ENCODE measurements around the gene GPC6.

GPC6 gene

GRCh38 chr13:93338906-93339305 is 112.3 kb downstream of the GPC6 start:
- Histone ChIP-seq H3K4me1 (ENCODE audit: control insufficient read depth in 1 of 2, insufficient read depth in 2 of 2, low read length in 2 of 2) (no peaks in the 10 kb centered on the region), H3K4me3 (ENCODE audit: low read depth in 1 of 2, low read length in 2 of 2) (no peak overlapping the region), H3K27me3 (ENCODE audit: control insufficient read depth in 1 of 2, insufficient read depth in 2 of 2, low read length in 2 of 2) (no peaks in the 10 kb centered on the region), H3K27ac (ENCODE audit: low read depth, low read length) (no peak overlapping the region), H3K9ac (ENCODE audit: low read depth in 1 of 2, low read length in 2 of 2) (no peak overlapping the region), H3K9me3 (ENCODE audit: control insufficient read depth in 1 of 2, low read length in 2 of 2) (no peaks in the 10 kb centered on the region), H3K36me3 (ENCODE audit: control insufficient read depth in 1 of 2, insufficient read depth in 2 of 2, low read length in 2 of 2) (no peaks in the 10 kb centered on the region)

GRCh38 chr13:93339550-93339949 is 112.9 kb downstream of the GPC6 start:
- no peaks in the 10 kb centered on the region for H3K9me3 ChIP-seq (ENCODE audit: control insufficient read depth in 1 of 2, low read length in 2 of 2)
- no peak overlapping the region for H3K27ac ChIP-seq (ENCODE audit: low read depth, low read length)
- no peaks in the 10 kb centered on the region for H3K36me3 ChIP-seq (ENCODE audit: control insufficient read depth in 1 of 2, insufficient read depth in 2 of 2, low read length in 2 of 2)
- no peaks in the 10 kb centered on the region for H3K27me3 ChIP-seq (ENCODE audit: control insufficient read depth in 1 of 2, insufficient read depth in 2 of 2, low read length in 2 of 2)
- H3K9ac ChIP-seq (ENCODE audit: low read depth in 1 of 2, low read length in 2 of 2) = no peak overlapping the region
- H3K4me1 ChIP-seq (ENCODE audit: control insufficient read depth in 1 of 2, insufficient read depth in 2 of 2, low read length in 2 of 2) = no peaks in the 10 kb centered on the region
- H3K4me3 ChIP-seq (ENCODE audit: low read depth in 1 of 2, low read length in 2 of 2) = no peak overlapping the region

GRCh38 chr13:93341517-93341916 is 114.9 kb downstream of the GPC6 start:
- no peak overlapping the region for H3K27ac ChIP-seq (ENCODE audit: low read depth, low read length)
- no peak overlapping the region for H3K9ac ChIP-seq (ENCODE audit: low read depth in 1 of 2, low read length in 2 of 2)
- no peaks in the 10 kb centered on the region for H3K4me1 ChIP-seq (ENCODE audit: control insufficient read depth in 1 of 2, insufficient read depth in 2 of 2, low read length in 2 of 2)
- no peaks in the 10 kb centered on the region for H3K27me3 ChIP-seq (ENCODE audit: control insufficient read depth in 1 of 2, insufficient read depth in 2 of 2, low read length in 2 of 2)
- H3K4me3 ChIP-seq (ENCODE audit: low read depth in 1 of 2, low read length in 2 of 2) = no peak overlapping the region
- no peaks in the 10 kb centered on the region for H3K36me3 ChIP-seq (ENCODE audit: control insufficient read depth in 1 of 2, insufficient read depth in 2 of 2, low read length in 2 of 2)
- H3K9me3 ChIP-seq (ENCODE audit: control insufficient read depth in 1 of 2, low read length in 2 of 2) = no peaks in the 10 kb centered on the region

GRCh38 chr13:93343097-93343496 is 116.5 kb downstream of the GPC6 start:
- no peaks in the 10 kb centered on the region for H3K4me1 ChIP-seq (ENCODE audit: control insufficient read depth in 1 of 2, insufficient read depth in 2 of 2, low read length in 2 of 2)

GRCh38 chr13:93344048-93344705 is 117.6 kb downstream of the GPC6 start:
- Histone ChIP-seq H3K36me3 (ENCODE audit: control insufficient read depth in 1 of 2, insufficient read depth in 2 of 2, low read length in 2 of 2) (no peaks in the 10 kb centered on the region), H3K4me1 (ENCODE audit: control insufficient read depth in 1 of 2, insufficient read depth in 2 of 2, low read length in 2 of 2) (no peaks in the 10 kb centered on the region), H3K9me3 (ENCODE audit: control insufficient read depth in 1 of 2, low read length in 2 of 2) (no peaks in the 10 kb centered on the region), H3K27me3 (ENCODE audit: control insufficient read depth in 1 of 2, insufficient read depth in 2 of 2, low read length in 2 of 2) (no peaks in the 10 kb centered on the region), H3K4me3 (ENCODE audit: low read depth in 1 of 2, low read length in 2 of 2) (no peak overlapping the region), H3K9ac (ENCODE audit: low read depth in 1 of 2, low read length in 2 of 2) (no peak overlapping the region), H3K27ac (ENCODE audit: low read depth, low read length) (no peak overlapping the region)

More at GRCh38 chr13:93343097-93343496, 116.5 kb downstream of the GPC6 start:
- H3K27me3 ChIP-seq (ENCODE audit: control insufficient read depth in 1 of 2, insufficient read depth in 2 of 2, low read length in 2 of 2) = no peaks in the 10 kb centered on the region
- no peak overlapping the region for H3K27ac ChIP-seq (ENCODE audit: low read depth, low read length)
- H3K4me3 ChIP-seq (ENCODE audit: low read depth in 1 of 2, low read length in 2 of 2) = no peak overlapping the region
- no peaks in the 10 kb centered on the region for H3K36me3 ChIP-seq (ENCODE audit: control insufficient read depth in 1 of 2, insufficient read depth in 2 of 2, low read length in 2 of 2)
- no peaks in the 10 kb centered on the region for H3K9me3 ChIP-seq (ENCODE audit: control insufficient read depth in 1 of 2, low read length in 2 of 2)
- no peak overlapping the region for H3K9ac ChIP-seq (ENCODE audit: low read depth in 1 of 2, low read length in 2 of 2)

GRCh38 chr13:93345024-93345423 is 118.4 kb downstream of the GPC6 start:
- H3K9ac ChIP-seq (ENCODE audit: low read depth in 1 of 2, low read length in 2 of 2) = no peak overlapping the region
- no peak overlapping the region for H3K4me3 ChIP-seq (ENCODE audit: low read depth in 1 of 2, low read length in 2 of 2)
- H3K4me1 ChIP-seq (ENCODE audit: control insufficient read depth in 1 of 2, insufficient read depth in 2 of 2, low read length in 2 of 2) = no peaks in the 10 kb centered on the region
- H3K9me3 ChIP-seq (ENCODE audit: control insufficient read depth in 1 of 2, low read length in 2 of 2) = no peaks in the 10 kb centered on the region
- no peaks in the 10 kb centered on the region for H3K36me3 ChIP-seq (ENCODE audit: control insufficient read depth in 1 of 2, insufficient read depth in 2 of 2, low read length in 2 of 2)
- no peaks in the 10 kb centered on the region for H3K27me3 ChIP-seq (ENCODE audit: control insufficient read depth in 1 of 2, insufficient read depth in 2 of 2, low read length in 2 of 2)
- H3K27ac ChIP-seq (ENCODE audit: low read depth, low read length) = no peak overlapping the region

GRCh38 chr13:93345770-93346169 is 119.2 kb downstream of the GPC6 start:
- H3K9me3 ChIP-seq (ENCODE audit: control insufficient read depth in 1 of 2, low read length in 2 of 2) = no peaks in the 10 kb centered on the region
- no peak overlapping the region for H3K27ac ChIP-seq (ENCODE audit: low read depth, low read length)
- no peak overlapping the region for H3K4me3 ChIP-seq (ENCODE audit: low read depth in 1 of 2, low read length in 2 of 2)
- no peaks in the 10 kb centered on the region for H3K4me1 ChIP-seq (ENCODE audit: control insufficient read depth in 1 of 2, insufficient read depth in 2 of 2, low read length in 2 of 2)
- H3K9ac ChIP-seq (ENCODE audit: low read depth in 1 of 2, low read length in 2 of 2) = no peak overlapping the region
- H3K36me3 ChIP-seq (ENCODE audit: control insufficient read depth in 1 of 2, insufficient read depth in 2 of 2, low read length in 2 of 2) = no peaks in the 10 kb centered on the region
- H3K27me3 ChIP-seq (ENCODE audit: control insufficient read depth in 1 of 2, insufficient read depth in 2 of 2, low read length in 2 of 2) = no peaks in the 10 kb centered on the region

- no peaks in the 10 kb centered on the region for H3K4me1 ChIP-seq (ENCODE audit: control insufficient read depth in 1 of 2, insufficient read depth in 2 of 2, low read length in 2 of 2)
- no peaks in the 10 kb centered on the region for H3K27me3 ChIP-seq (ENCODE audit: control insufficient read depth in 1 of 2, insufficient read depth in 2 of 2, low read length in 2 of 2)
- no peak overlapping the region for H3K9ac ChIP-seq (ENCODE audit: low read depth in 1 of 2, low read length in 2 of 2)
- H3K9me3 ChIP-seq (ENCODE audit: control insufficient read depth in 1 of 2, low read length in 2 of 2) = no peaks in the 10 kb centered on the region
- H3K36me3 ChIP-seq (ENCODE audit: control insufficient read depth in 1 of 2, insufficient read depth in 2 of 2, low read length in 2 of 2) = no peaks in the 10 kb centered on the region
- no peak overlapping the region for H3K4me3 ChIP-seq (ENCODE audit: low read depth in 1 of 2, low read length in 2 of 2)
- H3K27ac ChIP-seq (ENCODE audit: low read depth, low read length) = no peak overlapping the region
Measured at GRCh38 chr13:93352616-93353015, 126.0 kb downstream of the GPC6 start.

- Histone ChIP-seq H3K4me3 (ENCODE audit: low read depth in 1 of 2, low read length in 2 of 2) (no peak overlapping the region), H3K36me3 (ENCODE audit: control insufficient read depth in 1 of 2, insufficient read depth in 2 of 2, low read length in 2 of 2) (no peaks in the 10 kb centered on the region), H3K9me3 (ENCODE audit: control insufficient read depth in 1 of 2, low read length in 2 of 2) (no peaks in the 10 kb centered on the region), H3K27ac (ENCODE audit: low read depth, low read length) (no peak overlapping the region), H3K27me3 (ENCODE audit: control insufficient read depth in 1 of 2, insufficient read depth in 2 of 2, low read length in 2 of 2) (no peaks in the 10 kb centered on the region), H3K4me1 (ENCODE audit: control insufficient read depth in 1 of 2, insufficient read depth in 2 of 2, low read length in 2 of 2) (no peaks in the 10 kb centered on the region), H3K9ac (ENCODE audit: low read depth in 1 of 2, low read length in 2 of 2) (no peak overlapping the region)
Measured at GRCh38 chr13:93355094-93355493, 128.5 kb downstream of the GPC6 start.

GRCh38 chr13:93356469-93356868 is 129.9 kb downstream of the GPC6 start:
- Histone ChIP-seq H3K27me3 (ENCODE audit: control insufficient read depth in 1 of 2, insufficient read depth in 2 of 2, low read length in 2 of 2) (no peaks in the 10 kb centered on the region), H3K9me3 (ENCODE audit: control insufficient read depth in 1 of 2, low read length in 2 of 2) (no peaks in the 10 kb centered on the region), H3K27ac (ENCODE audit: low read depth, low read length) (no peak overlapping the region), H3K4me3 (ENCODE audit: low read depth in 1 of 2, low read length in 2 of 2) (no peak overlapping the region), H3K9ac (ENCODE audit: low read depth in 1 of 2, low read length in 2 of 2) (no peak overlapping the region), H3K4me1 (ENCODE audit: control insufficient read depth in 1 of 2, insufficient read depth in 2 of 2, low read length in 2 of 2) (no peaks in the 10 kb centered on the region), H3K36me3 (ENCODE audit: control insufficient read depth in 1 of 2, insufficient read depth in 2 of 2, low read length in 2 of 2) (no peaks in the 10 kb centered on the region)

GRCh38 chr13:93360021-93360420 is 133.4 kb downstream of the GPC6 start:
- no peaks in the 10 kb centered on the region for H3K36me3 ChIP-seq (ENCODE audit: control insufficient read depth in 1 of 2, insufficient read depth in 2 of 2, low read length in 2 of 2)
- no peak overlapping the region for H3K27ac ChIP-seq (ENCODE audit: low read depth, low read length)
- H3K4me3 ChIP-seq (ENCODE audit: low read depth in 1 of 2, low read length in 2 of 2) = no peak overlapping the region
- H3K27me3 ChIP-seq (ENCODE audit: control insufficient read depth in 1 of 2, insufficient read depth in 2 of 2, low read length in 2 of 2) = no peaks in the 10 kb centered on the region
- H3K4me1 ChIP-seq (ENCODE audit: control insufficient read depth in 1 of 2, insufficient read depth in 2 of 2, low read length in 2 of 2) = no peaks in the 10 kb centered on the region
- no peaks in the 10 kb centered on the region for H3K9me3 ChIP-seq (ENCODE audit: control insufficient read depth in 1 of 2, low read length in 2 of 2)
- H3K9ac ChIP-seq (ENCODE audit: low read depth in 1 of 2, low read length in 2 of 2) = no peak overlapping the region

Measured in duodenal mucosa (tissue), 2 donors.